Islet precursor cell (in vitro differentiated cells): Measurements from ENCODE around the gene SLC7A1.
"Not testable (repeated sequence)": the region's sequence is repeated elsewhere in the genome, so short reads cannot be mapped to it uniquely, and the experiment has no call there.

Source experiments
- DNase-seq: peaks from one replicate; pipeline ENCODE4 v3.0.0-alpha.2; 2018

The SLC7A1 gene

DNA sequence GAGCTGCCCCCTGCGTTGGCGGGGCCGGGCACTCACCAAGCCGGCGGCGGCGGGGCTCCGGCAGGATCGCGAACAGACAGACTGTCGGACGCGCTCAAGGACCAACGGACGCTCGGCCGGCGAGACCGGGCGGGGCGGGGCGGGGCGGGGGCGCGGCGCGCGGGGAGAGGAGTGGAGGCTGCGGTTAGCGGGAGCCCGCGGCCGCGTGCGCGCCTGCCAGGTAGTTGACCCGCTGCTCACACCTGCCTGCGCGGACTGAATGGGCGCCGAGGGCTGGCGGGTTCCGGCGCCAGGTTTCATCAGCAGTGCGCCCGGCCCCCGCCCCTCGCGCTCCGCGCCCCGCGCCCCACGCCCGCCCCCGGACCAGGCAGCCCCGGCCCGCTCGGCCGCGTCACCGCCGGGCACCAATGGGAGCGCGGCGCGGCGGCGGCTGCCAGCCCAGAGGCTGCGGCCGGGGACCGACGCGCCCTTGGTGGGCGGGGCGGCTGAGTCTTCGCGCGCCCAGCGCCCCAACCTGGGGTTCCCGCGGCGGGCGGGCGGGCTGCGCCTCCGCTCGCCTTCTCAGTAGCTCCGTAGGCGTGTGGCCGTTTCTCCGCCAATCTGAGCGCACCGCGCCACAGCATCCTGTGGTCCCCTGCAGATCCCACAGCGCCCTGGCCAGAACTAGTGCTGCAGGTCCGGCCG, at the start of gene SLC7A1:
TSS of gene SLC7A1 (minus strand) at position 309 of the 684 bp plus-strand sequence. CDS start 59,500 bp downstream, outside the sequence.
- peak; percentile 93 for DNase-seq

DNA sequence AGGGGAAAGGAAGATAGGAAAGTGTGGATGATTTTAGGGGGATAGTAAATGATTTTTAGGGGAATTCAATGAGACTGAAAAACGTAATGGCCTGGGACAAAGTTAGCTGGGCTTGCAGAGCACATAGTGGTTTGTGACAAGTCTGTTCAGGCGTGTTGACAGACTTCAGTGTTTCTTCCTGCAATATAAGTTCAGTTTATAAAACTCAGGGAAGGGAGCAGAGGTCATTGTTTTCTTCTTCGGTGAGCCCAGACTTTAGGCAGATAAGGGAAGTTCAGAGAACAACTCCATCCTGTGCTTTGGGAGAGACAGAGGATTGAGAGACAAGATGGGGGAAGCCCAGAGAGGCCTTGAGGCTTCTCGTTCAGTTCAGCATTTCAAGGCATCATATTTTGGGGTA, 45.2 kb upstream of the SLC7A1 start:
- no peak for DNase-seq

DNA sequence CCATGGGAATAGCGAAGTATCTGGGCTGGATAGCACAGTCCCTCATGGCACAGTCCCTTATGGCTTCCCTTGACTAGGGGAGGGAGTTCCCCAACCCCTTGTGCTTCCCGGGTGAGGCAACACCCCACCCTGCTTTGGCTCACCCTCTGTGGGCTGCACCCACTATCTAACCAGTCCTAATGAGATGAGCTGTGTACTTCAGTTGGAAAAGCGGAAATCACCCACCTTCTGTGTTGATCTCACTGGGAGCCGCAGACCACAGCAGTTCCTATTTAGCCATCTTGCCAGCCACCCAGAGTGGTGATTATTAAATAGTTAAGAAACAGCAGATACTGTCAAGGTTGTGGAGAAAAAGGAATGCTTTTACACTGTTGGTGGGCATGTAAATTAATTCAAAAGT, 41.3 kb upstream of the SLC7A1 start:
- not testable (repeated sequence) for DNase-seq

DNA sequence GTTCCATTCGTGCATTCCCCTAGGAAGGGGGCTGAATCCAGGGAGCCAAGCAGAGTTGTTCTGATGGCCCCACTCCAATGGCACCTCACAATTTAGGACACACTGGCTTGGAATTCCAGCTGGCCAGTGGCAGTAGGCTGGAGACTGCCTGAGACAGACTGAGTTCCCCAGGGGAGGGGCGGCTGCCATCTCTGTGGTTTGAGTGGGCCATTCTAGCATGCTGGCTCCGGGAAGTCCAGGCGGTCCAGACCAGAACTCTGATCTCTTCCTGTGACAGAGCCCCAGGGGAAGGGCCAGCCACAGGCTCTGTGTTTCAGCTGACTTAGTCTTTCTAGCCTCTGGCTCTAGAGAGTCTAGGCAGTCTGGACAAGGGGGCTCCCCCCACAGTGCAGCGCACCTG, 29.5 kb upstream of the SLC7A1 start:
- peak; percentile 58 for DNase-seq

DNA sequence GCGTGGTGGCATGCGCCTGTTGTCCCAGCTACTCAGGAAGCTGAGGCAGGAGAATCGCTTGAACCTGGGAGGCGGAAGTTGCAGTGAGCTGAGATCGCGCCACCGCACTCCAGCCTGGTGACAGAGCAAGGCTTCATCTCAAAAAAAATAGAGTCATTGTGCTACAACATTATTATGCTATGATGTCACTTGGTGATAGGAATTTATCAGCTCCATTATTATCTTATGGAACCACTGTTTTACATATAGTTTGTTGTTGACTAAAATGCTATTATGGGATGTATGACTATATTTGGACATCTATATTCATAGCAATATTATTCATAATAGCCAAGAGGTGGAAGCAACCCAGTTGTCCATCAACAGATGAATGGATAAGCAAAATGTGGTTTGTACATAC, 26.4 kb upstream of the SLC7A1 start:
- no peak for DNase-seq

DNA sequence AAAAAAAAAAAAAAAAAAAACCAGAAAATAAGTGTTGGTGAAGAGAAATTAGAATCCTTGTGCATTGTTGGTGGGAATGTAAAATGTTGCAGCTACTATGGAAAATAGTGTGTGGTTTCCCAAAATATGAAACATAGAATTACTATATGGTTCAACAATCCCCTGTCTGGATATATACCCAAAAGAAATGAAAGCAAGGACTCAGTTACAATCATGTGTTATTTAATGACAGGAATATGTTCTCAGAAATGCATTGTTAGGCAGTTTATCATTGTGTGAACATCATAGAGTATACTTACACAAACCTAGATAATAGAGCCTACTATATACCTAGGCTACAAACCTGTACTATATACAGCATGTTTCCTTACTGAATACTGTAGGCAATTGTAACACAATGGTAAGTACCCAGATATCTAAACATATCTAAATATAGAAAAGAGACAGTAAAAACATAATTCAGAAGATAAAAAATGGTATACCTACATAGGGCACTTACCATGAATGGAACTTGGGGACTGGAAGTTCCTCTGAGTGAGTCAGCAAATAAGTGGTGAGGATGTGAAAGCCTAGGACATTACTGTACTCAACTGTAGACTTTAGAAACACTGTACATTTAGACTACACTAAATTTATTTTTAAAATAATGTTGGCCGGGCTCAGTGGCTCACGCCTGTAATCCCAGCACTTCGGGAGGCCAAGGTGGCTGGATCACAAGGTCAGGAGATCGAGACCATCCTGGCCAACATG, 25.7 kb upstream of the SLC7A1 start:
- DNase-seq: no peak

DNA sequence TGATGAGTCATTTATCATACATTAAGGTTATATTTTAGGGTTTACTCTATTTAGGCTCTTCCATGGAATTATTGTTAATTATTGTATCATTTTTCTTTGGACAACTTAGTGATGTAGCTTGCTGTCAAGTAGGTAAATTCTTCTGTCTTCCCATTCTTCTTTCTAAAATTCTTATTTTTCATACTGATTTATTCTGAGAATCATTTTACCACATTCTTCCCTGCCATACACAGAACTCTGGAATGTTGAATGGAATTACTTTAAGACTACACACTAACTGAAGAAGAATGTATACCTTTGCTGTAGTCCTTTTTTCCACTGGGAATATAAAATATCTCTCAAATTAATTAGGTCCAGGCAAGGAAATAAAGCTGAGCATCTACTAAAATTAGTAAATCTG, 24.5 kb upstream of the SLC7A1 start:
- DNase-seq: no peak

DNA sequence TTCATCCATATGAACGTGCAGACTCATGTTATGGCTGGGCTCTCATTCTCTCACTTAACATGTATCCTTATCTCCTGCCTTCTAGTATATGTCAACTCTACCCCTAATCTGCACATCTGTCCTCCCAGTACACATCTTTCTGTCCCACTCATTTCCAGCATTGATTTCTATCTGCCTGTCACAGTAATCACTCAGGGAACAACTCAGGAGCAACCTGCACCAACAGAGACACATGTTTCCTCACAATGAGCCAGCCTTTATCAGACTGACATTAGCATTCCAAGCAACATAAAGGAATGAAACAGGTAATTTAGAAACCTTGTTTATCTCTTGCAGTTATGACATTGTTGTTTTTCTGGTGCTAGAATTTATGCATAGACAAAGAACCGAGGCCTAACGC, 17.6 kb upstream of the SLC7A1 start:
- DNase-seq: no peak

DNA sequence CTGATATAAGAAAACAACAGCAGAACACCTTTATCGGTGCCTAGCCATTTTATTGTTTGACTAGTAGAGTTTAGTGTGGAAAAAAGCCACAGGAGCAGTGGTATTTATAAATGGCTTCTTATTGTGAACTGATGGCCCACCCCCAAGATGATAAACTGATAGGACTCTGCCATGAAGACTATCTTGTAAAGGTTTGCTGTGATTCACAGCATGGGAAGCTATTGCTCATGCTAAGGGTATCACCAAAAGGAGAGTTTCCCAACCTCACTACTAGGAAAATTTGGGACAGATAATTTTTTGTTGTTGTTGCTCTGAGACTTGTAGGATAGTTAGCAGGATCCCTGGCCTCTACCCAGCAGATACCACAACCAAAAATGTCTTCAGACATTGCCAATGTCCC, 12.0 kb upstream of the SLC7A1 start:
- no peak for DNase-seq

DNA sequence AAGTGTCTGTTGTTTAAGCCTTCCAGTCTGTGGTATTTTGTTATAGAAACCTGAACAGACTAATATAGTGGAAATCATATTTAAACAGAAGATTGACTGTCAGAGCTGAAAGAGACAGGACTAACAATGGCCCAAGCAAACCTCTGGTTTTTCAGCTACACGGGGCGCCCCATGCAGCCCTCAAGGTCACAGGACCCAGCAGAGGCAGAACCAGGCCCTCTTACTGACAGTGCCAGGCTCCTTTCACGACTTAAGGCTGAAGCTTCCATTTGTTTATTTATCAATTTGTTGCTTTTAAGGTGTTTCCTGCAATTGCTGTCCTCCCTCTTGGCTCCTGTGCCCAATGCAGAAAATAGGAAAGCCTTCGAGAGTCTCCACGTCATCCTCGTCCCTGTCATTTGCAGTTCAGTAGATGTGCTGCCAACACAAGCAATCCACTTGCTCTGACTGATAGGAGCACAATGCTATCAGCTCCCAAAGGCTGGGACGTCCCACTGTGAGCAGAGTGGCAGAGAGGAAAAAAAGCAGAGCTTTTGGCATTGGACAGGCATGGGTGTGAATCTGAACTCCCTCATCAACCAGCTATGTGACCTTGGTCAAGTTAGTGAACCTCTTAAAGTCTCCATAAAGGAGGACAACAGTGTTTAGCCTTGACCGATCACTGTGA, 10.5 kb upstream of the SLC7A1 start:
- no peak for DNase-seq

DNA sequence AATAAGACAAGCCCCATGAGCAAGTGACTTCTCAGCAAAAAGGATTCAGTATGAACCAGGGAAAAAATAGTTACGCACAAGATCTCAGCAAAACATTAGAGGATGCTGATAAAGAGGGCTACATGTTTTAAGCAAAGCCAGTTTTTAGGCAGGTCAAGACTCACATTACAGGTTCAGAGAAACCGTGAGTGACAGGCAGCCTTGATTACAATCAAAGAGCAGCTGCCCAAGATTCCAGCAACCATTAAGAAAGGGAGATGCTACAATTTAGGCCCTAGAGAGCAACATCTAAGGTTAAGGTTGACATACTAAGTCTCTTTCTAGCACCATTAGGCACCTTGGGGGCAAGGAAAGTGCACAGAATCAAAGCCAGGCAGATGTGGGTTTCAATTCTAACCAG, 2.8 kb upstream of the SLC7A1 start:
- no peak for DNase-seq

DNA sequence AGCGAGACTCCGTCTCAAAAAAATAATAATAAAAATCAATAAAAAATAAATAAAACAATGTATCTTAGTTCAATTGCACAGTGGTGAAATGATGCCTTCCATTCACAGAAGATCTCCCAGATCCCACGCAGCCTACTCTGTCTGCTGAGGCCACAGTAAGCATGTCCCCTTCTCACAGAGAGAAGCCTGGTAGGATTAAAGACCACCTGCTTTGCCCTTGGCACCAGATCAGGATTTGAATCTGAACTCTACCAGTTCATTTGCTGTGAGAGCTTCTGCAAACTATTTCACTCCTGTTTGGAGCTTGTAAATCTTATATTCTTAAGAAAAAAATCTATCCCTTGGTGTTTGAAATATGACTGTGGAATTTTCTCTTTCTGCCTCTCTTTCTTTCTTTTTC, 2.2 kb upstream of the SLC7A1 start:
- no peak for DNase-seq

DNA sequence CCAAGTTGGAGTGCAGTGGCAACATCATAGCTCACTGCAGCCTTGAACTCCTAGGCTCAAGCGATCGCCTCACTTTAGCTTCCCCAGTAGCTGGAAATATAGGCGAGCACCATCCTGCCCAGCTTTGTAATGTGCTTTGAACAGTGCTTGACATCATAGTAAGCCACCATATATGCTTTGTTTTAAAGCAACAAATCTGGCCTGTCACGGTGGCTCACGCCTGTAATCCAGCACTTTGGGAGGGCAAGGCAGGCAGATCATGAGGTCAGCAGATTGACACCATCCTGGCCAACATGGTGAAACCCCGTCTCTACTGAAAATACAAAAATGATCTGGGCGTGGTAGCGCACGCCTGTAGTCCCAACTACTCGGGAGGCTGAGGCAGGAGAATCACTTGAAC, 1.8 kb upstream of the SLC7A1 start:
- no peak for DNase-seq

DNA sequence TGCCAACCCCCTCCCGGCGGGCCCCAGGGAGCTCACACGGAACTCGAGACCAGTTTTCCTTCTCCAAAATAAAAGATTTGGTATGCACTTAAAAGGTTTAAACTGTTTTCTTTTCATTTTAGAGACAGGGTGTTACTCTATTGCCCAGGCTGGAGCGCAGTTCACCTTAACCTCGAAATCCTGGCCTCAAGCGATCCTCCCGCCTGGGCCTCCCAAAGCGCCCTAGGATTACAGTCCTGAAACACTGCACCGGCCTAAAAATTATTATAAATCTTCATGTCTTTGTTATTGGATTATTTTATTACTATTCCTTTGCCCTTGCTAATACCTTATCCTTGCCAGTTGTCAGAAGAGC, 553 bp upstream of the SLC7A1 start:
- no peak for DNase-seq

DNA sequence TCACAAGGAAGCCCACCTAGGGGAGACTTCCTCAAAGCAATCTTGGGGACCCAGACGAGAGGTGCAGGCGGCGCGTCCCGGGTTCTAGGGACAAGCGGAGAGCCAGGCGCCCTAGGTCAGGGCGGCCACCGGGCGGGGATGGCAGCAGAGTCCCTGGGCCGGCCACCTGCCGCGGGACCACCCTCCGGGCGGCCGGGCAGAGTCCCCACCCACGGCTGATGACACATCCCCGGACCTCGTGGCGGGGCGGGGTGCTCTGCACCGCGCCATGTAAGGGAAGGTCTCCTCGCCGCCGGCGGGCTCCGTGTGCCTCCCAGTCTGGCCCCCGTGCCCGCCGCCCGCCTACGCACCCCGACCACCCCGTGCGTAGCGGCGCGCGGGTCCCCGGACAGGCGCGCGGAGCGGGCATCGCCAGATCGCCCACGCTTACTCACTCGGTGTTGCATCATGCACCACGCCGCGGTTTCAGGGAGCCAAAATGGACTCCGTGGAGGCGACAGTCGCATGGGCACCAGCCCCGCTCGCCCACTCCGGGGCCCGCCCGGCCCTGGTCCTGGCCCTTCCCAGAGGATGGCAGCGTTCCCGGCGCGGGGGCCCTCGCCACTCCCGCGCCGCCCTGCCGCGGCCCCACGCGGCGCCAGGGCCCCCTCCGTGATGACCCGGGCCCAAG, 643 bp downstream of the SLC7A1 start:
- DNase-seq: peak; percentile 75

DNA sequence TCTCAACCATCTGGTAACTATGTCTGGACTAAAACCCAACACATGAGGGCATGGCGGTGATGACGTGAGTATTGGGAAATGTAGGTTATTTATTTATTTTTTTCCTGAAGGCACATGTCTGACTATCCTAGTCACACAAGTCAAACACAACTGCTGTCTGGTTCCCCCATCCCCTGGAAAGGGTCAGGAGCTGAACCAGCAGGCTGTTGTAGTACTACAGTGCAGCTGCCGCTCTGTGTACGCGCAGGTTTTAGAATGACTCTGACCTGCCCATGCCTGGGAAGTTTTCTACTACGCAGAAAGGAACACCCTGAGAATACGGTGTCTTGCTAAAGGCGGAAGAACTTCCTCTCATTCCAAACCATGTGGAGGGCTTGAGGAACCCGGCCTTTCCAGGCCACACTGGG, 1.2 kb downstream of the SLC7A1 start:
- peak; percentile 87 for DNase-seq

DNA sequence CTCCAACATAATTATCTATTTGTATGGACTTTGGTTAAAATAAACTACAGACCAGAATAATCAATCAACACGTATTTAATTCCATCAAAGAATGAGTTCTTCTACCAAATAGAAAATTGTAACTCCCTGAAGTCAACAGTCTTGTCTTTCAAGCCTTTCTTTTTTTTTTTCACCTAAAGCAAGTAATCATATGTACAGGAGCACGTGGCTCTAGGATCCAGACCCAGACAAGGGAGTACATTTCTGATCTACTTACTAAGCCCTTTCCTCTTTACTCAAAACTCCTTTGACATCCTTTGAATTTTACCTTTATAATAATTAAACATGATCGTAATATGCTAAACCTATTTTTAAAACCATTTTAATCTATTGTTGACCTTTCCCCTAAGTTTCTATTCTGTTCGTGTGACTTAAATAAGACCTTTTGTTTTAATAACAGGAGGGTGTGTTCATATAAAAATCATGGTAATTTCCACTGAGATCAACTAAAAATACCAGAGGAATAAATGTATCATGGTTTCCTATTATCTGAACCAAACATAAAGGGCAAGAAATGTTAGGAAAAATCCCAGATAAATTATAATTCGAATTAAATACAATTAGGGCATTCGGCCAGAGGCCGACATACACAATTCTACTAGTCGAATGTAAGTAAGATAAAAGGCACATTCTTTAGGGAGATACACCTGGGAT, 1.7 kb downstream of the SLC7A1 start:
- DNase-seq: no peak

DNA sequence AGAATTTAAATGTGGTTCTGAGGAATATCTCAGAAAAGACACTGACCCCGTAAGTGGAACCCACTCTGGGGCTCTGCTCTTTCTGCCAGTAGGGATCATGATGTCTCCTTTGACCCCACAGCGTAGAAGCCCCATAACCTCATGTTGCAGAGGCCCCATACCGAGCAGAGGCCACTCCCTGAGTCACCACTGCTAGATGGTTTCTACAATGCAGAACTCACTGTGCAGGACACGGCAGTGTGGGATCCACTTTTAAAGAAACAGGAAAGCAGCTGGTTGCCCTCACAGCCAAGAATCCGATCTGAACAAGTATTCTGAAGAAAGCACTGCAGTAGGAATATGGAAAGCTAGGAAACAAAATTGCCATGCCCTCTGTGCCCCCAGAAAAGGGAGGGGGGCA, 4.2 kb downstream of the SLC7A1 start:
- DNase-seq: no peak

DNA sequence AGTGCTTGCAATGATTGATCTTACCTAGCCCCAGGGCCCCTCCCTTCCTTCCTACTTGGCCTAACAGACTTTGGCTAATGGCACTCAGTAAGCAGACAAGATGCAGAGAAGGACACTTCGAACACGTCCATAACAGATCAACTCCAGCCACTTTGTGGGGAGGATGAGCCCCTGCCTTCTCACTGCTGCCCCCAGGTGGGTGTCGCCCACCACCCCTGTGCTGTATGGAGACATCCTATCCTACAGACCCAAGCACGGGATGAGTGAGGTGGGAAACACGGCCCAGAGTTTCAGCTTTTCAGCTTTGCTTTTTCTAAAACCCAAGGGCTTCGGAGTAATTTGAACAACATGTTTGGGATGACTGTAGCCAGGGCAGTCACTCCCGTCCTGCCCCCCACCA, 5.5 kb downstream of the SLC7A1 start:
- peak; percentile 66 for DNase-seq

DNA sequence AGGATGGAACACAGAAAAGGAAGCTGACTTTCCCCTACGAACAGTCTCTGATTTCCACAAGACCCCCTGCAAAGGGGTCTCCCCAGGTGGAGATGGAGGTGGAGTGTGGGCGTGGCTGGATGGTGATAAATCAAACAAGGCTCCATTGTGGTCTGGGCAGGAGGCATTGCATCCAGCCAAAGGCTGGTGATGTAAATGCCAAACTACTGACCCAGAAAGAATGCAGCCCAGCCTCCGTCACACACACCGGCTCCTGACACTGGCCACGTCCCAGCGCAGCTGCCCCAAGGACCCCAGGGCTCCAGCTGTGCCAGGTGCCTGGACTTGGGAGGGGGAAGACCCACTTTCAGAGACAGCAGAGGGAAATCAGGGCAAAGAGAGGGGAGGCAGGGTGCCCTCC, 6.3 kb downstream of the SLC7A1 start:
- DNase-seq: peak; percentile 81

DNA sequence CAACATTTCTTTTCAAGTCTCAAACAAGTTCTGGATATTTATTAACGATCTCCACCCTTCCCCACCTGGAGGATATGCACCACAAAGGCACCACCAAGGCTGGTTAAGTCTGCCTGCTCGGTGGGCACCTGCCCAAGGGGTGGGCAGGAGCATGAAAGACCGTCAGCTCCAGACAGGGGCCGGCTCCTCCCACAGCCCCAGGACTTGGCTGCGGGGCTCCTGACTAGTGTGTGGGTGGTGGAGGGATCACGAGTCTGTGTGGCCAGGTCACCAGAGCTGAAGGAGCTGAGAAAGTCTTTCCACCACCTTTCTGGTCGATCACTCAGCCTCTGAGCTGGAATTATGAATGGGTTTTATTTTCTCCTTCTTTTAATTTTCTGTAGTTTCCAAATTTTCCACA, 7.8 kb downstream of the SLC7A1 start:
- DNase-seq: no peak

DNA sequence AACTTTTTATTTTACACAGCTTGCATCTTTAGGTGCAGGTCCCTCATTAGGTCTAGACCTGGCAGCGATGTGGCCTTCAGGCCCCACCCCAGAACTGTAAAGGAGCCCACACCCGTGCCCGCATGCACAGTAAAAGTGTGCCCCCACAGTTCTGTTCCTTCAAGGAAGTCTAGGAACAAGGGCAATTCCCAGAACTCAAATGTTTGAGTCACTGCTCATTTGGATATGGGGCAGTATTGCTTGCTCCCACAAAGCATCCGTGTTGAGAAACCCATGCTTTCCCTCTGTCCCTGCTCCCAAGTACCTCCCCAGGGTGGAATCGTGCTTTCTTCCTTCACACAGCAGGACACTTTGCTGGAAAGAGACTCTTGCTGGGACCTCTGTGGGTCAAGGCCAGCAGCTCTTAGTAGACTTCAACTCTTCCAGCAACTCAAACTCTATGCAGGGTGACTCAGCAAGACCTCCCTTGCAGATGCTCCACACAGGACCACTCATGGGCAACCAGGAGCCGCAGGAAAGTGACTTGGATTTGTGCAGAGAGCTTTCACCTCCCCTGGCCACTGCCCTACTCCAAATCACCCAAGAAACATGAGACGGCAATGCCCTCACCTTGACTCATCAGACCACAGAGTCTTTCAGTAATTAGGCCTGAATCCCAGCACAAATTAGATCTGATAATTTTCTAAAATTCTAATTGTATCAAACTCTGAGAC, 12.3 kb downstream of the SLC7A1 start:
- DNase-seq: peak; percentile 71
